HG02642 (cell line): ENCODE data around the gene TACSTD2.
"Not testable (repeated sequence)": the region's sequence is repeated elsewhere in the genome, so short reads cannot be mapped to it uniquely, and the experiment has no call there.

Experiments used
- ATAC-seq: cut with Tn5 transposase; IDR thresholded peaks from one replicate; pipeline ENCODE4 v1.9.1; 2021; ENCODE audit warnings: mild to moderate bottlenecking; ENCODE audit not compliant: unreplicated experiment, poor library complexity

Gene TACSTD2

GRCh38 chr1:58568911-58569310 lies 8.1 kb downstream of the TACSTD2 start:
- ATAC-seq, result no peak

- ATAC-seq, result no peak
Observed at GRCh38 chr1:58568271-58568860, 8.7 kb downstream of the TACSTD2 start.

GRCh38 chr1:58566339-58566738 lies 10.7 kb downstream of the TACSTD2 start:
- no peak for ATAC-seq

- not testable (repeated sequence) for ATAC-seq
Observed at GRCh38 chr1:58563715-58564114, 13.3 kb downstream of the TACSTD2 start.

- no peak for ATAC-seq
Observed at GRCh38 chr1:58561633-58562032, 15.4 kb downstream of the TACSTD2 start.

GRCh38 chr1:58555393-58555792 lies 21.7 kb downstream of the TACSTD2 start:
- ATAC-seq, result no peak

- ATAC-seq, result no peak
Observed at GRCh38 chr1:58551186-58552140, 25.6 kb downstream of the TACSTD2 start.

GRCh38 chr1:58549291-58549690 lies 27.8 kb downstream of the TACSTD2 start:
- not testable (repeated sequence) for ATAC-seq

GRCh38 chr1:58548371-58548770 lies 28.7 kb downstream of the TACSTD2 start:
- ATAC-seq, result no peak

GRCh38 chr1:58546520-58547308 lies 30.3 kb downstream of the TACSTD2 start, which contains the start of gene OMA1:
Gene OMA1 (minus strand): TSS chr1:58546726. CDS start chr1:58539294, 7,432 bp downstream.
- peak; percentile 97 for ATAC-seq

GRCh38 chr1:58545591-58546519 lies 31.2 kb downstream of the TACSTD2 start:
- ATAC-seq, result peak; percentile 62

- no peak for ATAC-seq
Observed at GRCh38 chr1:58543260-58543659, 33.8 kb downstream of the TACSTD2 start.

- ATAC-seq, result no peak
Observed at GRCh38 chr1:58539553-58539952, 37.5 kb downstream of the TACSTD2 start.

- no peak for ATAC-seq
Observed at GRCh38 chr1:58538821-58539220, 38.2 kb downstream of the TACSTD2 start.

GRCh38 chr1:58531842-58532241 lies 45.2 kb downstream of the TACSTD2 start:
- ATAC-seq, result not testable (repeated sequence)

- ATAC-seq, result no peak
Observed at GRCh38 chr1:58529284-58529683, 47.8 kb downstream of the TACSTD2 start.

- no peak for ATAC-seq
Observed at GRCh38 chr1:58528518-58528917, 48.5 kb downstream of the TACSTD2 start.
